Epithelial cell of esophagus (primary cell): ENCODE measurements around the gene OR6J1.
A peak's percentile ranks its signal among the peaks of the same experiment; 100 is the strongest.

Experiments used
- DNase-seq: peaks from one replicate; pipeline ENCODE4 v3.0.0; 2010; ENCODE audit warnings: low read depth
- H3K4me3 ChIP-seq: 2 replicates; pipeline ENCODE4 v1.5.1; 2011; ENCODE audit warnings: mild to moderate bottlenecking, low read length, control low read depth
- CTCF ChIP-seq: IDR thresholded peaks from 2 replicates; pipeline ENCODE4 v1.5.1; 2011; ENCODE audit warnings: low read depth, mild to moderate bottlenecking, low read length, control low read depth, inconsistent platforms; ENCODE audit not compliant: insufficient read depth; ENCODE audit errors: missing control alignments

The OR6J1 gene

GRCh38 chr14:22607291-22607690 lies 36.9 kb downstream of the OR6J1 start:
- no peak for TF ChIP-seq CTCF
- DNase-seq, result no peak
- H3K4me3 ChIP-seq, result no peak overlapping the region

- TF ChIP-seq CTCF, result no peak
- peak; percentile 56 for DNase-seq
- no peak overlapping the region for H3K4me3 ChIP-seq
Observed at GRCh38 chr14:22606380-22606779, 37.8 kb downstream of the OR6J1 start.

DNA sequence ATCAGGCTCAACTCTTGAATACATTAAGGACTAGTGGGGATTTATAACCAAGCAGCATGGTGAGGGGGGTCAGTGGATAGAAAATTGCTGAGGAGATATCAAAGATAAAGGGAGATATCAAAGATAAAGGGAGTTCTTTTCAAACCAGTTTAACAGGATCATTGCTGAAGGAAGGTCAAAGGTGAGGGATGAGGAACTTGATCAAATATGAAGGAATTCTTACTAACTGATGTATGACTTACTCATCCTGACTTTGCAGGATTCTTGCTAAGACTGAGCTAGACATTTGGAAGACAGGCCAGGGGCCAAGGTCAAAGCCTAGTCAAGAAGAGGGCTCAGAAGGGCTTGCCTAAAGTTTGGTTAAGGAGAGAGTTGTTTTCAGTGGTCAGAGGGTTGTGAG lies 41.3 kb downstream of the OR6J1 start:
- peak; percentile 83 for DNase-seq

GRCh38 chr14:22601996-22602395 lies 42.2 kb downstream of the OR6J1 start:
- DNase-seq, result no peak
- TF ChIP-seq CTCF, result no peak
- H3K4me3 ChIP-seq, result no peak overlapping the region

More for the DNA sequence above, 41.3 kb downstream of the OR6J1 start:
- no peak for TF ChIP-seq CTCF
- no peak overlapping the region for H3K4me3 ChIP-seq

DNA sequence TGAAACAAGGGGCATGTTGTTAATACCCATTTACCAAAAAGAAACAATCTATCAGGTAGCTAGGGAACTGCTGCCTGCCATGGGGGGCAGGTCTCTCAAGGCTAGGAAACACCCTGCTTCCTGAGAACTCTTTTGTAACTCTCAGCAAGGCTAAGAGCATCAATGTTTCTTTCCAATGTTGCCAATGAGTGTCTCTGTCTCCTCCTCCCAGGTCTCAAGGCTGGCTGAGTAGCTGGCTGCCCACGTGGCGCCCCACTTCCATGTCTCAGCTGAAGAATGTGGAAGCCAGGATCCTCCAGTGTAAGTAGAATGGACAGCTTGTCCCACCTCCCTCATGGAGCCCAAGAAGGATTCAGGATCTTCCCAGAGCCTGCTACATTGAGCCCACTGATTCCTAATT lies 42.7 kb downstream of the OR6J1 start:
- H3K4me3 ChIP-seq, result no peak overlapping the region
- no peak for TF ChIP-seq CTCF
- DNase-seq, result no peak

GRCh38 chr14:22600027-22600426 lies 44.1 kb downstream of the OR6J1 start:
- no peak for TF ChIP-seq CTCF
- no peak overlapping the region for H3K4me3 ChIP-seq
- no peak for DNase-seq

GRCh38 chr14:22599349-22599748 lies 44.8 kb downstream of the OR6J1 start:
- DNase-seq, result no peak
- H3K4me3 ChIP-seq, result peak overlapping the region; percentile 78
- no peak for TF ChIP-seq CTCF
